OCI-LY3 (cell line): ENCODE data around the gene SH2D3A.

ENCODE experiments used
- H2AFZ ChIP-seq: fragments of 200-600, 300-600 bp; shearing (Covaris generic); 2 replicates; pipeline ENCODE4 v1.6.0; 2014; ENCODE audit warnings: antibody characterized with exemption, low read depth, low read length
- H3K27ac ChIP-seq: fragments of 200-600, 300-600 bp; sonication (generic); 2 replicates; pipeline ENCODE4 v1.5.1; 2014; ENCODE audit warnings: mild to moderate bottlenecking, low read length, moderate library complexity, mixed read lengths
- H3K27me3 ChIP-seq: fragments of 200-600, 300-600 bp; sonication (generic); 2 replicates; pipeline ENCODE4 v1.6.1; 2014; ENCODE audit warnings: low read depth, low read length, mixed read lengths
- H3K36me3 ChIP-seq: fragments of 200-600, 300-600 bp; sonication (generic); replicated peaks from 2 replicates; pipeline ENCODE3; 2014; ENCODE audit warnings: low read depth, low read length, mixed read lengths
- H3K4me1 ChIP-seq: fragments of 300-600, 200-600 bp; sonication (generic); 2 replicates; pipeline ENCODE4 v1.6.1; 2014; ENCODE audit warnings: low read length, mixed read lengths
- H3K4me2 ChIP-seq: fragments of 200-600, 300-600 bp; sonication (generic); 2 replicates; pipeline ENCODE4 v1.6.1; 2014; ENCODE audit warnings: low read length, mixed read lengths
- H3K4me3 ChIP-seq: fragments of 300-600, 200-600 bp; sonication (generic); 2 replicates; pipeline ENCODE4 v1.5.1; 2014; ENCODE audit warnings: antibody characterized with exemption, mild to moderate bottlenecking, low read length, moderate library complexity
- H3K79me2 ChIP-seq: fragments of 300-600, 200-600 bp; shearing (Covaris generic); 2 replicates; pipeline ENCODE4 v1.6.1; 2014; ENCODE audit warnings: mild to moderate bottlenecking, low read length, mixed read lengths
- H3K9ac ChIP-seq: fragments of 300-600, 200-600 bp; shearing (Covaris generic); 2 replicates; pipeline ENCODE4 v1.6.0; 2014; ENCODE audit warnings: mild to moderate bottlenecking, low read length, moderate library complexity
- H3K9me3 ChIP-seq: fragments of 200-600, 300-600 bp; shearing (Covaris generic); 2 replicates; pipeline ENCODE4 v1.6.1; 2014; ENCODE audit warnings: low read length, mixed read lengths; ENCODE audit not compliant: insufficient read depth
- H4K20me1 ChIP-seq: fragments of 200-600, 300-600 bp; sonication (generic); 2 replicates; pipeline ENCODE4 v1.6.1; 2016; ENCODE audit warnings: low read length, mixed read lengths; ENCODE audit not compliant: insufficient read depth
- CTCF ChIP-seq: fragments of 200-600, 300-600 bp; sonication (generic); IDR thresholded peaks from 2 replicates; pipeline ENCODE4 v1.5.1; 2014; ENCODE audit warnings: antibody characterized with exemption, low read length, low read depth
- EZH2phosphoT487 ChIP-seq: fragments of 200-600 bp; shearing (Covaris generic); IDR thresholded peaks from 2 replicates; pipeline ENCODE4 v1.6.1; 2018; ENCODE audit warnings: antibody characterized with exemption, mixed run types, low read depth

SH2D3A gene

GRCh38 chr19:6761053-6761676, 6.1 kb downstream of the SH2D3A start:
- no peaks in the 10 kb centered on the region for H3K27me3 ChIP-seq
- H3K79me2 ChIP-seq: no peaks in the 10 kb centered on the region
- H3K4me2 ChIP-seq: peak overlapping the region; percentile 5; the same call in 1 of the 2 replicates
- no peak for TF ChIP-seq CTCF
- no peak for TF ChIP-seq EZH2phosphoT487
- 0 out of 2 replicates have a peak overlapping the region, but pooled peaks have one; percentile 1 for H2AFZ ChIP-seq
- no peaks in the 10 kb centered on the region for H3K36me3 ChIP-seq
- H3K27ac ChIP-seq: no peak overlapping the region
- no peak overlapping the region for H3K9ac ChIP-seq
- H4K20me1 ChIP-seq: no peaks in the 10 kb centered on the region
- H3K4me1 ChIP-seq: peaks cover 5% of the 10 kb centered on the region
- no peaks in the 10 kb centered on the region for H3K9me3 ChIP-seq
- H3K4me3 ChIP-seq: no peak overlapping the region

GRCh38 chr19:6760606-6761005, 6.6 kb downstream of the SH2D3A start:
- no peak for TF ChIP-seq CTCF
- no peak for TF ChIP-seq EZH2phosphoT487
- Histone ChIP-seq H3K9me3 (no peaks in the 10 kb centered on the region), H3K4me3 (no peak overlapping the region), H3K4me2 (peak overlapping the region; percentile 5; the same call in 1 of the 2 replicates), H3K27me3 (no peaks in the 10 kb centered on the region), H3K9ac (no peak overlapping the region), H3K4me1 (no peaks in the 10 kb centered on the region), H3K36me3 (no peaks in the 10 kb centered on the region), H3K79me2 (no peaks in the 10 kb centered on the region), H2AFZ (no peak overlapping the region), H4K20me1 (no peaks in the 10 kb centered on the region), H3K27ac (no peak overlapping the region)

DNA sequence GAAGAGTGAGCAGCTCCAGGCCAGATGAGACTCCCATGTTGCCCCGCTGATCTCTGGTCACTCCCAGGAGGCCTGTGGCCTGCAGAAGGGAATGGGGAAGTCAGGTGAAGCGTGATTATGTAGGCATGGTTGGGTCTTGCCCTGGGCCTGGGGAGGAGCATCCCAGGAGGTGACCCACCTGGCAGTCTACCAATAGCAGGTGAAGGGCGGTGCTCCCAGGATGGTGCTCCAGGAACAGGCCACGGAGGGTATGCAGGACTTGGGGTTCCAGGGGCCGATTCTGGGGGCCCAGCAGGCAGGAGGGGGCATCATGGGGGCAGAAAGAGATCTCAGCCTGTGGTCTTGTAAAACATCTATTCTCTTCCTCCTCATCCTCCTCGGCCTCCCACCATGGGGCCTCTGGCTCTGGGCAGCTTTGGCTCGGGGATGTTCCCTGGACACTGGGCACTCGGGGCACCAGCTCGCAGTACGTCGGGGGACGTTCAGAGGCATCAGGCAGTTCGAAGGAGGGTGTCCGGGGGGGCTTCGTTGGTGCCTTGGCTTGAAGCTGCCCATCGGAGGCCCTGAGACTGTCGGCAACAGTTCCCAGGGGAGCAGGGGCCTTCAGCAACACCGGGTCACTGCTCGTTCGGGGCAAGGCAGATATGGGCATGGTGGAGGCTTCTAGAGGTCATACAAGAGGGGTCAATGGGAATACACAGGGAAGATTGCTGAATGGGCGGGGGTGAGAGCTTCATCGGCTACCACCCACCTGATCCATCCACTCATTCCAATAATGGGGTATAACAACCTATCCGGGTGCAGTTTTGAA, 12.4 kb downstream of the SH2D3A start:
- Histone ChIP-seq H3K27ac (no peak overlapping the region), H3K79me2 (no peaks in the 10 kb centered on the region), H3K9me3 (no peaks in the 10 kb centered on the region), H2AFZ (no peak overlapping the region), H3K9ac (no peak overlapping the region), H3K36me3 (peaks cover 32% of the 10 kb centered on the region), H3K4me1 (peaks cover 12% of the 10 kb centered on the region), H3K4me3 (no peak overlapping the region), H3K4me2 (no peak overlapping the region), H3K27me3 (no peaks in the 10 kb centered on the region), H4K20me1 (peaks cover 17% of the 10 kb centered on the region)
- no peak for TF ChIP-seq EZH2phosphoT487
- TF ChIP-seq CTCF: no peak

DNA sequence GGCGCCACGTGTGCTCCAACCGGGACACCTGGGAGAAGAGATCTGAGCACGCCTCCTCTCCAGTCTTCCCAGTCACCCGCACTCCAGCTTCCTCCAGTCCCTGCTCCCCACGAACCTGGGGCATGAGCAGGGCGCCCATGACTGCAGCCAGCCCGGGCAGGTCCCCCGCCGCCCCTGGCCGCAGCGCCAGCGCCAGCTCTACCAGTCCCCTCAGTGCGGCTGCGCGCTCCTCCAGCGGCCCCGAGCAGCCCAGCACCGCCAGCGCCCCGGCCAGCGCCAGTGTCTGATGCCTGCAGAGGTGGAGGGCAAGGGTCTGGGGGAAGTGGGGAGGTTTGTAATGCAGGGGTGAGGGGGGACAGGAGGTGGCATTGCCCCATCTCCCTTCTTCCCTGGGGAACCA, 13.1 kb downstream of the SH2D3A start:
- no peaks in the 10 kb centered on the region for H3K27me3 ChIP-seq
- H4K20me1 ChIP-seq: peaks cover 17% of the 10 kb centered on the region
- no peak overlapping the region for H3K9ac ChIP-seq
- no peaks in the 10 kb centered on the region for H3K9me3 ChIP-seq
- TF ChIP-seq CTCF: no peak
- no peak for TF ChIP-seq EZH2phosphoT487
- 0 out of 2 replicates have a peak overlapping the region, but pooled peaks have one; percentile 90 for H3K4me2 ChIP-seq
- H2AFZ ChIP-seq: no peak overlapping the region
- no peaks in the 10 kb centered on the region for H3K79me2 ChIP-seq
- H3K36me3 ChIP-seq: peaks cover 39% of the 10 kb centered on the region
- peaks cover 12% of the 10 kb centered on the region for H3K4me1 ChIP-seq
- H3K4me3 ChIP-seq: no peak overlapping the region
- no peak overlapping the region for H3K27ac ChIP-seq
